ENCODE results near the gene ACTL7B.
"Not testable (repeated sequence)": the region's sequence is repeated elsewhere in the genome, so short reads cannot be mapped to it uniquely, and the experiment has no call there.

DNA sequence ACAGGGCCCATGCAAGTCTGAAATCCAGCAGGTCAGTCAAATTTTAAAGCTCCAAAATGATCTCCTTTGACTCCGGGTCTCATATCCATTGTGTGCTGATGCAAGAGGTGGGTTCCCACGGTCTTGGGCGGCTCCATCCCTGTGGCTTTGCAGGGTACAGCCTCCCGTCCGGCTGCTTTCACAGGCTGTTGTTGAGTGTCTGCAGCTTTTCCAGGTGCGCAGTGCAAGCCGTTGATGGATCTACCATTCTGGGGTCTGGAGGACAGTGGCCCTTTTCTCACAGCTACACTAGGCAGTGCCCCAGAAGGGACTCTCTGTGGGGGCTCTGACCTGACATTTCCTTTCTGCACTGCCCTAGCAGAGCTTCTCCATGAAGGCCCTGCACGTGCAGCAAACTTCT lies 7.5 kb downstream of the ACTL7B start:
- not testable (repeated sequence) for TF ChIP-seq CTCF (IDR thresholded peaks at IDR 0.05; ENCODE audit: low read depth, low read length); EZH2phosphoT487 (IDR thresholded peaks at IDR 0.05; ENCODE audit: low read depth)

Measured in OCI-LY3 (cell line).